HepG2 (cell line): ENCODE data around the gene DDR2. TPM values are rescaled to one million over a fixed set of nuclear protein-coding genes. Genes with fewer than 3 reads are reported as not detected.

Source experiments
- CBX1 ChIP-seq: IDR thresholded peaks from one replicate; pipeline ENCODE4 v1.6.1; 2016; ENCODE audit warnings: antibody characterized with exemption, low read depth
- CREM ChIP-seq, 2 experiments: sonication (generic) in 1 of 2; formaldehyde crosslinking in 1 of 2; IDR thresholded peaks; 2 replicates each; pipeline versions ENCODE4 v1.4.0 to v1.6.1; 2016 to 2020; ENCODE audit warnings: antibody characterized with exemption in 1 of 2, mild to moderate bottlenecking in 1 of 2, missing genetic modification reagents in 1 of 2
- ELK4 ChIP-seq: sonication (generic); formaldehyde crosslinking; IDR thresholded peaks from 2 replicates; pipeline ENCODE4 v1.9.0; 2021; ENCODE audit warnings: missing genetic modification reagents, borderline replicate concordance
- HHEX ChIP-seq: IDR thresholded peaks from 2 replicates; pipeline ENCODE4 v1.6.1; 2016; ENCODE audit warnings: control low read depth
- MLX ChIP-seq: IDR thresholded peaks from 2 replicates; pipeline ENCODE4 v1.6.1; 2016
- MLXIP ChIP-seq: sonication (generic); formaldehyde crosslinking; IDR thresholded peaks from 2 replicates; pipeline ENCODE4 v1.9.0; 2021; ENCODE audit warnings: missing genetic modification reagents, borderline replicate concordance
- PATZ1 ChIP-seq: sonication (generic); formaldehyde crosslinking; IDR thresholded peaks from 2 replicates; pipeline ENCODE4 v1.4.0; 2020; ENCODE audit warnings: missing genetic modification reagents
- SUZ12 ChIP-seq: fragments of 150-350 bp; IDR thresholded peaks from 2 replicates; pipeline ENCODE4 v1.6.1; 2014; ENCODE audit warnings: low read depth, low read length
- TARDBP ChIP-seq: sonication (generic); formaldehyde crosslinking; IDR thresholded peaks from 2 replicates; pipeline ENCODE4 v1.8.0; 2022; ENCODE audit warnings: mild to moderate bottlenecking, missing genetic modification reagents
- THAP8 ChIP-seq: sonication (generic); formaldehyde crosslinking; IDR thresholded peaks from 2 replicates; pipeline ENCODE4 v1.5.1; 2020; ENCODE audit warnings: missing genetic modification reagents, mild to moderate bottlenecking, borderline replicate concordance
- YEATS4 ChIP-seq: sonication (generic); formaldehyde crosslinking; IDR thresholded peaks from 2 replicates; pipeline ENCODE4 v1.4.0; 2020; ENCODE audit warnings: missing genetic modification reagents, borderline replicate concordance
- ZBED4 ChIP-seq: sonication (generic); formaldehyde crosslinking; IDR thresholded peaks from 2 replicates; pipeline ENCODE4 v1.4.0; 2020; ENCODE audit warnings: missing genetic modification reagents, borderline replicate concordance
- ZFP91 ChIP-seq: sonication (generic); formaldehyde crosslinking; IDR thresholded peaks from 2 replicates; pipeline ENCODE4 v1.9.0; 2022; ENCODE audit warnings: missing genetic modification reagents, mild to moderate bottlenecking, borderline replicate concordance
- ZNF619 ChIP-seq: sonication (generic); formaldehyde crosslinking; IDR thresholded peaks from 2 replicates; pipeline ENCODE4 v1.4.0; 2020; ENCODE audit warnings: mild to moderate bottlenecking, missing genetic modification reagents
- ZSCAN20 ChIP-seq: sonication (generic); formaldehyde crosslinking; IDR thresholded peaks from 2 replicates; pipeline ENCODE4 v1.4.0; 2020; ENCODE audit warnings: missing genetic modification reagents, mild to moderate bottlenecking, borderline replicate concordance
- polyA plus RNA-seq, 8 experiments: library from polyadenylated mRNA; depleted of rRNA in 3 of 8; stranded (reverse) in 7 of 8; unstranded in 1 of 8; fragments of >200 nt; fragmentation: Illumina TruSeq in 4 of 8; extraction: Trizol in 4 of 8; gene quantifications; 2 replicates each; pipeline versions ENCODE4 v1.2.1 to v1.2.3, GENCODE V29; 2011 to 2016; ENCODE audit warnings: low read depth in 4 of 8, missing spikeins in 1 of 8, mixed read lengths in 1 of 8; ENCODE audit not compliant: insufficient read depth in 1 of 8
- total RNA-seq, 5 experiments: library from RNA; depleted of rRNA; stranded (reverse); fragments of >200 nt; fragmentation: Illumina TruSeq; extraction: Trizol; gene quantifications; 2 replicates each; pipeline ENCODE4 v1.2.3, GENCODE V29; 2016; ENCODE audit warnings: low read depth in 1 of 5

Gene DDR2
- total and polyA plus RNA-seq, 2 of the 13 experiments (the other 11 are each of a cell fraction or from before 2014, with no cell fraction given), result 0.36 to 0.38 TPM

- TF ChIP-seq ZBED4, result no peak; the same call in 1 of the 2 replicates
- no peak for TF ChIP-seq SUZ12
- no peak for TF ChIP-seq ZNF619 (CRISPR knock-in tag)
- no peak for TF ChIP-seq THAP8 (CRISPR knock-in tag)
- no peak for TF ChIP-seq CREM (IDR thresholded peaks at IDR 0.05)
- no peak for TF ChIP-seq CREM (CRISPR knock-in tag; IDR thresholded peaks at IDR 0.05)
- TF ChIP-seq MLX (CRISPR knock-in tag), result no peak
- peak; percentile 26; the same call in 1 of the 2 replicates for TF ChIP-seq YEATS4 (CRISPR knock-in tag)
- TF ChIP-seq PATZ1 (CRISPR knock-in tag), result peak; percentile 76
- TF ChIP-seq HHEX (CRISPR knock-in tag), result no peak
- TF ChIP-seq TARDBP (CRISPR knock-in tag), result 0 out of 2 replicates have a peak, but pooled peaks have one; percentile 46
- no peak for TF ChIP-seq MLXIP (CRISPR knock-in tag)
- peak; percentile 28; the same call in 1 of the 2 replicates for TF ChIP-seq ZFP91 (CRISPR knock-in tag)
- no peak for TF ChIP-seq ELK4 (CRISPR knock-in tag)
- no peak for TF ChIP-seq ZSCAN20 (CRISPR knock-in tag)
- TF ChIP-seq CBX1, result no peak
These were observed 64.1 kb downstream of the DDR2 start (continued) for GRCh38 chr1:162696286-162696862.
